ENCODE data around the gene SCFD2. TPM values are rescaled to one million over a fixed set of nuclear protein-coding genes. Genes with fewer than 3 reads are reported as not detected.

Gene SCFD2
- total and polyA plus RNA-seq, 4 donors: 4.3 to 28.8 (median 7.4) TPM

- 96% methylated on average over 3 of the region's 3 CpGs for WGBS
- TF ChIP-seq CTCF (IDR thresholded peaks at IDR 0.05; ENCODE audit: low read depth, low read length, missing input control) (no peak), RAD21 (IDR thresholded peaks at IDR 0.05) (no peak), HNF4A (conservative IDR thresholded peaks at IDR 0.05) (no peak), TAF1 (conservative IDR thresholded peaks at IDR 0.05) (no peak), MAX (IDR thresholded peaks at IDR 0.05) (no peak), GABPA (IDR thresholded peaks at IDR 0.05 in 1 of 2, conservative IDR thresholded peaks at IDR 0.05 in 1 of 2) (no peak), SP1 (IDR thresholded peaks at IDR 0.05) (no peak), JUND (IDR thresholded peaks at IDR 0.05) (no peak), ATF3 (IDR thresholded peaks at IDR 0.05) (no peak), FOXA1 (IDR thresholded peaks at IDR 0.05) (no peak), ZBTB33 (IDR thresholded peaks at IDR 0.05) (no peak), NR2F2 (IDR thresholded peaks at IDR 0.05) (no peak), HNF4G (IDR thresholded peaks at IDR 0.05) (no peak), FOXA2 (IDR thresholded peaks at IDR 0.05) (no peak), EGR1 (IDR thresholded peaks at IDR 0.05; ENCODE audit: low read depth in 2 of 2) (no peak), RXRA (IDR thresholded peaks at IDR 0.05) (no peak), YY1 (IDR thresholded peaks at IDR 0.05) (no peak), REST (IDR thresholded peaks at IDR 0.05) (no peak)
- DNase-seq (ENCODE audit: low spot score): no peak
- Histone ChIP-seq H3K4me3 (ENCODE audit: low read depth in 1 of 3, low read length in 3 of 3) (no peak overlapping the region), H3K9ac (ENCODE audit: low read depth in 1 of 2, low read length in 2 of 2) (no peak overlapping the region), H3K9me3 (ENCODE audit: control insufficient read depth in 4 of 4, low read length in 3 of 4) (no peaks in the 10 kb centered on the region), H3K36me3 (ENCODE audit: control insufficient read depth in 4 of 4, insufficient read depth in 3 of 4, low read depth in 1 of 4, low read length in 3 of 4) (no peaks in the 10 kb centered on the region), H3K27ac (ENCODE audit: low read depth in 1 of 2, low read length in 2 of 2) (no peak overlapping the region), H3K27me3 (ENCODE audit: control insufficient read depth in 4 of 4, insufficient read depth in 4 of 4, low read length in 3 of 4) (no peaks in the 10 kb centered on the region), H3K4me1 (ENCODE audit: control insufficient read depth in 4 of 4, insufficient read depth in 4 of 4, low read length in 3 of 4) (peaks cover 0 to 10% (median 5%) of the 10 kb centered on the region in 4 donors)
Observed at GRCh38 chr4:52950226-52950625, 415.6 kb downstream of the SCFD2 start.
